H9 (cell line): ENCODE measurements around the gene ZFAND3. TPM values are rescaled to one million over a fixed set of nuclear protein-coding genes. Genes with fewer than 3 reads are reported as not detected.
A peak's percentile ranks its signal among the peaks of the same experiment; 100 is the strongest.

ENCODE experiments used
- DNase-seq: peaks from one replicate; pipeline ENCODE4 v3.0.0-alpha.2; 2017
- H2AFZ ChIP-seq: one replicate; pipeline ENCODE4 v1.6.1; 2013; ENCODE audit warnings: mild to moderate bottlenecking, low read length, control low read depth, moderate library complexity
- H2AK5ac ChIP-seq: 2 replicates; pipeline ENCODE4 v1.6.1; 2013; ENCODE audit warnings: low read length, control low read depth, mixed read lengths; ENCODE audit not compliant: insufficient read length
- H2BK120ac ChIP-seq: one replicate; pipeline ENCODE4 v1.6.1; 2013; ENCODE audit warnings: low read depth, mild to moderate bottlenecking, low read length, control low read depth, inconsistent platforms; ENCODE audit not compliant: poor library complexity, severe bottlenecking
- H2BK12ac ChIP-seq: 2 replicates; pipeline ENCODE4 v1.6.1; 2013; ENCODE audit warnings: low read length, control low read depth, mixed read lengths, low read depth; ENCODE audit not compliant: insufficient read length
- H2BK15ac ChIP-seq: 2 replicates; pipeline ENCODE4 v1.6.1; 2013; ENCODE audit warnings: low read depth, low read length, control low read depth
- H2BK20ac ChIP-seq: one replicate; pipeline ENCODE4 v1.6.1; 2013; ENCODE audit warnings: low read depth, mild to moderate bottlenecking, low read length, control low read depth, inconsistent platforms; ENCODE audit not compliant: poor library complexity, severe bottlenecking
- H2BK5ac ChIP-seq: 2 replicates; pipeline ENCODE4 v1.6.1; 2013; ENCODE audit warnings: low read length, control low read depth, mixed read lengths; ENCODE audit not compliant: insufficient read length
- H3K14ac ChIP-seq: 2 replicates; pipeline ENCODE4 v1.6.1; 2013; ENCODE audit warnings: low read length, control low read depth; ENCODE audit not compliant: insufficient read depth
- H3K18ac ChIP-seq: 2 replicates; pipeline ENCODE4 v1.6.1; 2013; ENCODE audit warnings: low read depth, mild to moderate bottlenecking, mixed read lengths, low read length, control low read depth; ENCODE audit not compliant: insufficient read length
- H3K23ac ChIP-seq: 2 replicates; pipeline ENCODE4 v1.6.1; 2013; ENCODE audit warnings: low read length, control low read depth, mixed read lengths, low read depth; ENCODE audit not compliant: insufficient read length
- H3K23me2 ChIP-seq: 2 replicates; pipeline ENCODE4 v1.6.1; 2013; ENCODE audit warnings: low read depth, mild to moderate bottlenecking, mixed read lengths, low read length, control low read depth; ENCODE audit not compliant: insufficient read length, poor library complexity, severe bottlenecking
- H3K27ac ChIP-seq: 2 replicates; pipeline ENCODE4 v1.5.1; 2013; ENCODE audit warnings: low read length, control low read depth, mixed read lengths, low read depth; ENCODE audit not compliant: insufficient read length
- H3K27me3 ChIP-seq: 2 replicates; pipeline ENCODE4 v1.6.1; 2013; ENCODE audit warnings: low read length, control low read depth, inconsistent platforms; ENCODE audit not compliant: insufficient read depth
- H3K4ac ChIP-seq: 2 replicates; pipeline ENCODE4 v1.6.1; 2013; ENCODE audit warnings: low read depth, mild to moderate bottlenecking, control low read depth, inconsistent platforms, low read length, moderate library complexity
- H3K4me1 ChIP-seq: 2 replicates; pipeline ENCODE4 v1.6.1; 2013; ENCODE audit warnings: low read length, control low read depth, inconsistent platforms; ENCODE audit not compliant: insufficient read depth
- H3K4me2 ChIP-seq: 2 replicates; pipeline ENCODE4 v1.6.1; 2013; ENCODE audit warnings: low read length, control low read depth, mixed read lengths; ENCODE audit not compliant: insufficient read length, insufficient read depth
- H3K56ac ChIP-seq: 2 replicates; pipeline ENCODE4 v1.6.1; 2013; ENCODE audit warnings: low read depth, mild to moderate bottlenecking, mixed read lengths, low read length, control low read depth; ENCODE audit not compliant: insufficient read length
- H3K79me1 ChIP-seq: 2 replicates; pipeline ENCODE4 v1.6.1; 2013; ENCODE audit warnings: low read depth, mild to moderate bottlenecking, moderate library complexity, low read length, control low read depth, inconsistent platforms; ENCODE audit not compliant: insufficient read depth, poor library complexity, severe bottlenecking
- H3K79me2 ChIP-seq: 2 replicates; pipeline ENCODE4 v1.6.1; 2013; ENCODE audit warnings: low read length, control low read depth, inconsistent platforms; ENCODE audit not compliant: insufficient read depth
- H3K9ac ChIP-seq: 2 replicates; pipeline ENCODE4 v1.6.1; 2013; ENCODE audit warnings: low read length, control low read depth, mixed read lengths; ENCODE audit not compliant: insufficient read length; ENCODE audit errors: extremely low read depth
- H3K9me3 ChIP-seq: one replicate; pipeline ENCODE4 v1.6.1; 2013; ENCODE audit warnings: low read depth, low read length, inconsistent platforms; ENCODE audit not compliant: control insufficient read depth
- H3T11ph ChIP-seq: one replicate; pipeline ENCODE4 v1.6.1; 2013; ENCODE audit warnings: mild to moderate bottlenecking, low read length, control low read depth, inconsistent platforms
- H4K20me1 ChIP-seq: one replicate; pipeline ENCODE4 v1.6.1; 2013; ENCODE audit not compliant: control insufficient read depth, insufficient read length, insufficient read depth
- H4K5ac ChIP-seq: 2 replicates; pipeline ENCODE4 v1.6.1; 2013; ENCODE audit warnings: low read depth, mild to moderate bottlenecking, mixed read lengths, low read length, control low read depth; ENCODE audit not compliant: insufficient read length
- H4K8ac ChIP-seq: replicated peaks from 2 replicates; pipeline ENCODE4 v1.6.1; 2013; ENCODE audit warnings: low read length, control low read depth, mixed read lengths, low read depth; ENCODE audit not compliant: insufficient read length
- H4K91ac ChIP-seq: 2 replicates; pipeline ENCODE4 v1.6.1; 2013; ENCODE audit warnings: low read depth, mild to moderate bottlenecking, moderate library complexity, mixed read lengths, low read length, control low read depth; ENCODE audit not compliant: insufficient read length
- H3K27ac Mint-ChIP-seq, 3 experiments: 2 replicates in 2 of 3; 3 replicates in 1 of 3; pipeline ENCODE4 v1.8.0; 2020 to 2021; ENCODE audit warnings: mixed read lengths in 3 of 3, mild to moderate bottlenecking in 1 of 3, moderate library complexity in 1 of 3
- H3K27me3 Mint-ChIP-seq: 2 replicates; pipeline ENCODE4 v1.8.0; 2021; ENCODE audit warnings: low read depth, mild to moderate bottlenecking, moderate library complexity, mixed read lengths
- H3K36me3 Mint-ChIP-seq, 3 experiments: 2 replicates in 2 of 3; 3 replicates in 1 of 3; pipeline ENCODE4 v1.8.0; 2020 to 2021; ENCODE audit warnings: low read depth in 3 of 3, mixed read lengths in 3 of 3; ENCODE audit not compliant: insufficient read depth in 1 of 3
- H3K4me1 Mint-ChIP-seq, 2 experiments: 2 replicates each; pipeline ENCODE4 v1.8.0; 2020; ENCODE audit warnings: mixed read lengths in 2 of 2
- H3K4me3 Mint-ChIP-seq, 2 experiments: 2 replicates in 1 of 2; 3 replicates in 1 of 2; pipeline ENCODE4 v1.8.0; 2020 to 2021; ENCODE audit warnings: mild to moderate bottlenecking in 2 of 2, mixed read lengths in 2 of 2, moderate library complexity in 1 of 2
- H3K9me3 Mint-ChIP-seq, 2 experiments: 2 replicates in 1 of 2; 3 replicates in 1 of 2; pipeline ENCODE4 v1.8.0; 2020; ENCODE audit warnings: mild to moderate bottlenecking in 2 of 2, mixed read lengths in 2 of 2, moderate library complexity in 1 of 2
- WGBS: extraction: QIAGEN DNeasy Blood & Tissue Kit; methylation state at CpG from one replicate; pipeline ENCODE4 v1.1.7; 2013; ENCODE audit warnings: missing lambda C conversion rate, low lambda C conversion rate, mixed read lengths; ENCODE audit not compliant: insufficient read length; ENCODE audit errors: extremely low coverage; 5-methylcytosine and 5-hydroxymethylcytosine counted together
- total RNA-seq: library from RNA; stranded (reverse); gene quantifications from 2 replicates; pipeline ENCODE4 v1.2.1, GENCODE V29; 2021
- TF ChIP-seq, protein P1 (sequence below): fragments of 200-600 bp; sonication (generic); conservative IDR thresholded peaks from 3 replicates; pipeline ENCODE4 v1.8.0; 2021; ENCODE audit warnings: antibody characterized with exemption, mild to moderate bottlenecking

ZFAND3 gene
- total RNA-seq, 1 experiment from 2014 or later = 57.7 TPM

- TF ChIP-seq, protein P1, sequence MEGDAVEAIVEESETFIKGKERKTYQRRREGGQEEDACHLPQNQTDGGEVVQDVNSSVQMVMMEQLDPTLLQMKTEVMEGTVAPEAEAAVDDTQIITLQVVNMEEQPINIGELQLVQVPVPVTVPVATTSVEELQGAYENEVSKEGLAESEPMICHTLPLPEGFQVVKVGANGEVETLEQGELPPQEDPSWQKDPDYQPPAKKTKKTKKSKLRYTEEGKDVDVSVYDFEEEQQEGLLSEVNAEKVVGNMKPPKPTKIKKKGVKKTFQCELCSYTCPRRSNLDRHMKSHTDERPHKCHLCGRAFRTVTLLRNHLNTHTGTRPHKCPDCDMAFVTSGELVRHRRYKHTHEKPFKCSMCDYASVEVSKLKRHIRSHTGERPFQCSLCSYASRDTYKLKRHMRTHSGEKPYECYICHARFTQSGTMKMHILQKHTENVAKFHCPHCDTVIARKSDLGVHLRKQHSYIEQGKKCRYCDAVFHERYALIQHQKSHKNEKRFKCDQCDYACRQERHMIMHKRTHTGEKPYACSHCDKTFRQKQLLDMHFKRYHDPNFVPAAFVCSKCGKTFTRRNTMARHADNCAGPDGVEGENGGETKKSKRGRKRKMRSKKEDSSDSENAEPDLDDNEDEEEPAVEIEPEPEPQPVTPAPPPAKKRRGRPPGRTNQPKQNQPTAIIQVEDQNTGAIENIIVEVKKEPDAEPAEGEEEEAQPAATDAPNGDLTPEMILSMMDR = no peak
- Mint-ChIP-seq H3K4me1 (peaks cover 34 to 39% of the 10 kb centered on the region in 2 experiments), H3K4me3 (no peak overlapping the region), H3K27me3 (no peaks in the 10 kb centered on the region), H3K9me3 (no peaks in the 10 kb centered on the region), H3K27ac (peak overlapping the region in 1 of 3 experiments; percentile 18; a peak in 1 of 7 replicates), H3K36me3 (peaks cover 0 to 4% (median 0%) of the 10 kb centered on the region in 3 experiments; a peak in 1 of 7 replicates)
- no peaks in the 10 kb centered on the region for H4K20me1 ChIP-seq
- no peaks in the 10 kb centered on the region for H3K23me2 ChIP-seq
- H3K23ac ChIP-seq = no peak overlapping the region
- no peak overlapping the region for H3T11ph ChIP-seq
- H3K4me2 ChIP-seq = no peak overlapping the region
- no peak overlapping the region for H3K27ac ChIP-seq
- DNase-seq = no peak
- H3K18ac ChIP-seq = no peak overlapping the region
- no peak overlapping the region for H2AFZ ChIP-seq
- no peaks in the 10 kb centered on the region for H3K27me3 ChIP-seq
- H3K14ac ChIP-seq = no peak overlapping the region
- no peak overlapping the region for H2BK120ac ChIP-seq
- no peak overlapping the region for H2AK5ac ChIP-seq
- no peak overlapping the region for H3K4ac ChIP-seq
- peaks cover 4% of the 10 kb centered on the region for H3K79me1 ChIP-seq
- no peak overlapping the region for H2BK15ac ChIP-seq
- H2BK5ac ChIP-seq = no peak overlapping the region
- no peak overlapping the region for H2BK12ac ChIP-seq
- peaks cover 13% of the 10 kb centered on the region for H3K4me1 ChIP-seq
- no peak overlapping the region for H2BK20ac ChIP-seq
- no peak overlapping the region for H4K5ac ChIP-seq
- no peaks in the 10 kb centered on the region for H3K9me3 ChIP-seq
- no peak overlapping the region for H4K91ac ChIP-seq
- no peaks in the 10 kb centered on the region for H3K79me2 ChIP-seq
- WGBS = no CpG with 5 or more reads among the region's 4 CpGs
- no peak overlapping the region for H3K9ac ChIP-seq
- no peak overlapping the region for H3K56ac ChIP-seq
- H4K8ac ChIP-seq = no peak overlapping the region
These were observed 108.7 kb downstream of the ZFAND3 start for GRCh38 chr6:37928217-37928616.
